Neural progenitor cell (in vitro differentiated cells): ENCODE results near the gene FAM234B. TPM values are rescaled to one million over a fixed set of nuclear protein-coding genes. Genes with fewer than 3 reads are reported as not detected.
A peak's percentile ranks its signal among the peaks of the same experiment; 100 is the strongest.

ENCODE experiments used
- DNase-seq: peaks from one replicate; pipeline ENCODE4 v3.0.0-alpha.2; 2016; ENCODE audit warnings: low spot score
- H2AFZ ChIP-seq: fragments of 200-600 bp; sonication (generic); replicated peaks from 2 replicates; pipeline ENCODE4 v1.6.1; 2016; ENCODE audit warnings: antibody characterized with exemption
- H3F3A ChIP-seq: fragments of 200-600 bp; sonication (generic); 2 replicates; pipeline ENCODE4 v1.6.1; 2016; ENCODE audit warnings: antibody characterized with exemption, low read depth
- H3K27ac ChIP-seq: fragments of 200-600 bp; sonication (generic); 2 replicates; pipeline ENCODE4 v1.5.1; 2016; ENCODE audit warnings: mild to moderate bottlenecking
- H3K27me3 ChIP-seq: fragments of 200-600 bp; sonication (generic); 2 replicates; pipeline ENCODE4 v1.6.1; 2016; ENCODE audit warnings: mild to moderate bottlenecking, moderate library complexity
- H3K36me3 ChIP-seq: fragments of 200-600 bp; sonication (generic); 2 replicates; pipeline ENCODE4 v1.5.1; 2016
- H3K4me1 ChIP-seq: fragments of 200-600 bp; sonication (generic); 2 replicates; pipeline ENCODE4 v1.6.1; 2016; ENCODE audit warnings: mixed run types
- H3K4me2 ChIP-seq: fragments of 200-600 bp; sonication (generic); 2 replicates; pipeline ENCODE4 v1.6.1; 2016
- H3K4me3 ChIP-seq: fragments of 200-600 bp; sonication (generic); 2 replicates; pipeline ENCODE4 v1.5.1; 2016
- H3K79me2 ChIP-seq: fragments of 200-600 bp; sonication (generic); 2 replicates; pipeline ENCODE4 v1.6.1; 2016; ENCODE audit warnings: low read depth
- H3K9ac ChIP-seq: fragments of 200-600 bp; sonication (generic); 2 replicates; pipeline ENCODE4 v1.6.1; 2016
- H3K9me3 ChIP-seq: fragments of 200-600 bp; sonication (generic); 2 replicates; pipeline ENCODE4 v1.5.1; 2016; ENCODE audit warnings: low read depth
- H4K20me1 ChIP-seq: fragments of 200-600 bp; sonication (generic); 2 replicates; pipeline ENCODE4 v1.6.1; 2016; ENCODE audit warnings: low read depth
- H3K27ac Mint-ChIP-seq: 3 replicates; pipeline ENCODE4 v1.8.0; 2021; ENCODE audit warnings: mixed read lengths
- H3K27me3 Mint-ChIP-seq: 2 replicates; pipeline ENCODE4 v1.8.0; 2022; ENCODE audit warnings: low read depth, mild to moderate bottlenecking, inconsistent platforms, moderate library complexity, mixed read lengths; ENCODE audit not compliant: insufficient read depth
- H3K36me3 Mint-ChIP-seq: 3 replicates; pipeline ENCODE4 v1.8.0; 2021; ENCODE audit warnings: mixed read lengths
- H3K4me1 Mint-ChIP-seq: 3 replicates; pipeline ENCODE4 v1.8.0; 2021; ENCODE audit warnings: mixed read lengths
- H3K4me3 Mint-ChIP-seq: 3 replicates; pipeline ENCODE4 v1.8.0; 2021; ENCODE audit warnings: mild to moderate bottlenecking, moderate library complexity, mixed read lengths
- H3K9me3 Mint-ChIP-seq: 3 replicates; pipeline ENCODE4 v1.8.0; 2020; ENCODE audit warnings: mixed read lengths
- EZH2 ChIP-seq: fragments of 200-600 bp; sonication (generic); IDR thresholded peaks from 2 replicates; pipeline ENCODE4 v1.6.1; 2017; ENCODE audit warnings: antibody characterized with exemption, mild to moderate bottlenecking, moderate library complexity
- EZH2phosphoT487 ChIP-seq: fragments of 200-600 bp; sonication (generic); IDR thresholded peaks from 2 replicates; pipeline ENCODE4 v1.6.1; 2017; ENCODE audit warnings: antibody characterized with exemption
- total RNA-seq: library from RNA; depleted of rRNA; stranded (reverse); fragments of >200 nt; gene quantifications from 2 replicates; pipeline ENCODE4 v1.2.3, GENCODE V29; 2015; ENCODE audit warnings: low replicate concordance
- TF ChIP-seq, protein P1 (sequence below): fragments of 200-600 bp; sonication (generic); IDR thresholded peaks from 2 replicates; pipeline ENCODE4 v1.5.1; 2017; ENCODE audit warnings: antibody characterized with exemption, mild to moderate bottlenecking

Gene FAM234B
- total RNA-seq, 1 donor from 2014 or later: 20.8 TPM

DNA sequence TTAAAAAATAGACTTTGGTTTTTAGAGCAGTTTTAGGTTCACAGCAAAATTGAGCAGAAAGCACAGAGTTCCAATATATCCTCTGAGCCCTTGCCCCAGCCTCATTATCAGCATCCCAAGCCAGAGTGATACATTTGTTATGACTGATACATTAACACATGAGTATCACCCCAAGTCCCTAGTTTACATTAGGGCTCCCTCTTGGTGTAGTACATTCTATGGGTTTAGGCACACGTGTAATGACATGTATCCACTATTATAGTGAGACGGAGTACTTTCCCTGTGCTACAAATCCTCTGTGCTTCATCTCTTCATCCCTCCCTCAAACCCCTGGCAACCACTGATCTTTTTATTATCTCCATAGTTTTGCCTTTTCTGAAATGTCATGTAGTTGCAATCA lies 81.8 kb downstream of the FAM234B start:
- H3K9me3 ChIP-seq: no peaks in the 10 kb centered on the region
- H3F3A ChIP-seq: peaks cover 12% of the 10 kb centered on the region
- Mint-ChIP-seq H3K4me3 (no peak overlapping the region), H3K36me3 (peaks cover 5% of the 10 kb centered on the region), H3K9me3 (peaks cover 14% of the 10 kb centered on the region), H3K4me1 (peaks cover 40% of the 10 kb centered on the region), H3K27ac (peak overlapping the region; percentile 43), H3K27me3 (peaks cover 2% of the 10 kb centered on the region)
- DNase-seq: no peak
- no peak overlapping the region for H2AFZ ChIP-seq
- no peaks in the 10 kb centered on the region for H3K27me3 ChIP-seq
- H3K79me2 ChIP-seq: no peaks in the 10 kb centered on the region
- H3K4me3 ChIP-seq: no peak overlapping the region
- no peaks in the 10 kb centered on the region for H4K20me1 ChIP-seq
- no peak for TF ChIP-seq EZH2
- no peak for TF ChIP-seq EZH2phosphoT487
- TF ChIP-seq, protein P1, sequence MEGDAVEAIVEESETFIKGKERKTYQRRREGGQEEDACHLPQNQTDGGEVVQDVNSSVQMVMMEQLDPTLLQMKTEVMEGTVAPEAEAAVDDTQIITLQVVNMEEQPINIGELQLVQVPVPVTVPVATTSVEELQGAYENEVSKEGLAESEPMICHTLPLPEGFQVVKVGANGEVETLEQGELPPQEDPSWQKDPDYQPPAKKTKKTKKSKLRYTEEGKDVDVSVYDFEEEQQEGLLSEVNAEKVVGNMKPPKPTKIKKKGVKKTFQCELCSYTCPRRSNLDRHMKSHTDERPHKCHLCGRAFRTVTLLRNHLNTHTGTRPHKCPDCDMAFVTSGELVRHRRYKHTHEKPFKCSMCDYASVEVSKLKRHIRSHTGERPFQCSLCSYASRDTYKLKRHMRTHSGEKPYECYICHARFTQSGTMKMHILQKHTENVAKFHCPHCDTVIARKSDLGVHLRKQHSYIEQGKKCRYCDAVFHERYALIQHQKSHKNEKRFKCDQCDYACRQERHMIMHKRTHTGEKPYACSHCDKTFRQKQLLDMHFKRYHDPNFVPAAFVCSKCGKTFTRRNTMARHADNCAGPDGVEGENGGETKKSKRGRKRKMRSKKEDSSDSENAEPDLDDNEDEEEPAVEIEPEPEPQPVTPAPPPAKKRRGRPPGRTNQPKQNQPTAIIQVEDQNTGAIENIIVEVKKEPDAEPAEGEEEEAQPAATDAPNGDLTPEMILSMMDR: no peak
- H3K4me1 ChIP-seq: peaks cover 25% of the 10 kb centered on the region
- H3K27ac ChIP-seq: no peak overlapping the region
- no peak overlapping the region for H3K4me2 ChIP-seq
- H3K36me3 ChIP-seq: no peaks in the 10 kb centered on the region
- H3K9ac ChIP-seq: no peak overlapping the region

DNA sequence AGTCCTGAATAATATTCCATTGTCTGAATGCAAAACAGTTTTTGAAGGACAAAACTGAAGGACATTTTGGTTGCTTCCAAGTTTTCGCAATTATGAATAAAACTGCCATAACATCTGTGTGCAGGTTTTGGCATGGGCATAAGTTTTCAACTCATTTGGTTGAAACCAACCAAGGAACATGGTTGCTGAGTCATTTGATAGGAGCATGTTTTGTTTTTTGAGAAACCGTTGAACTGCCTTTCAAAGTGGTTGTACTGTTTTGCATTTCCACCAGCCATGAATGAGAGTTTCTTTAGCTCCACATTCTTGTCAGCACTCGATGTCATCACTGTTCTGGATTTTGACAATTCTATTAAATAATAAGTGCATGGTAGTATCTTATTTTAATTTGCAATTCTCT lies 82.3 kb downstream of the FAM234B start:
- H3K27me3 ChIP-seq: no peaks in the 10 kb centered on the region
- H3K4me2 ChIP-seq: no peak overlapping the region
- TF ChIP-seq, protein P1: no peak
- no peak for TF ChIP-seq EZH2
- no peak for TF ChIP-seq EZH2phosphoT487
- no peak overlapping the region for H3K27ac ChIP-seq
- no peak overlapping the region for H3K4me3 ChIP-seq
- no peaks in the 10 kb centered on the region for H3K36me3 ChIP-seq
- Mint-ChIP-seq H3K36me3 (peaks cover 5% of the 10 kb centered on the region), H3K9me3 (peaks cover 14% of the 10 kb centered on the region), H3K27me3 (peaks cover 2% of the 10 kb centered on the region), H3K27ac (peak overlapping the region; percentile 43), H3K4me1 (peaks cover 45% of the 10 kb centered on the region), H3K4me3 (no peak overlapping the region)
- H3F3A ChIP-seq: peaks cover 12% of the 10 kb centered on the region
- H3K9ac ChIP-seq: no peak overlapping the region
- no peak for DNase-seq
- no peaks in the 10 kb centered on the region for H3K79me2 ChIP-seq
- no peak overlapping the region for H2AFZ ChIP-seq
- H4K20me1 ChIP-seq: no peaks in the 10 kb centered on the region
- peaks cover 25% of the 10 kb centered on the region for H3K4me1 ChIP-seq
- H3K9me3 ChIP-seq: no peaks in the 10 kb centered on the region

DNA sequence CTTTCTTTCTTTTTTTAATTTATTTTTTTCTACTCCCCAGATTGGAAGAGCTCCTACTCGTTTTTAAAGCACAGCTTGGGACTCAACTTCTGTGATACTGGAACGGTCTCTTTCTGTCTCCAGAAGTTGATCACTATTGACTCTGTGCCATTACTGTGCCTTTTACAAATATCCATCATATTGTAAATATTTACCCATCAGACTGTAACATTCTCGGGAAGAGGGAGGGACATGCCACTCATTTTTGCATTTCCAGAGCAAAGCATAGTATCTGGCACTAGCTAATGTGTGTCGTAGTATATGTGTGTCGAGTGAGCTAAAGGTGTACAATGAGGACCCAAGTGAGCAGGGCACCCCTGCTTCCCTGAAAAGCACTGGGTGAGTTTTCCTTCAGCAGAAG lies 83.3 kb downstream of the FAM234B start:
- Histone ChIP-seq H3K27ac (no peak overlapping the region), H3K4me3 (no peak overlapping the region), H3K79me2 (no peaks in the 10 kb centered on the region), H3K36me3 (no peaks in the 10 kb centered on the region), H3K9ac (no peak overlapping the region), H3K27me3 (no peaks in the 10 kb centered on the region), H3K9me3 (no peaks in the 10 kb centered on the region), H3F3A (peaks cover 12% of the 10 kb centered on the region), H2AFZ (no peak overlapping the region), H4K20me1 (no peaks in the 10 kb centered on the region), H3K4me1 (peaks cover 25% of the 10 kb centered on the region), H3K4me2 (no peak overlapping the region)
- Mint-ChIP-seq H3K4me3 (no peak overlapping the region), H3K27ac (no peak overlapping the region), H3K9me3 (peaks cover 6% of the 10 kb centered on the region), H3K36me3 (peaks cover 4% of the 10 kb centered on the region), H3K27me3 (peaks cover 2% of the 10 kb centered on the region), H3K4me1 (peaks cover 50% of the 10 kb centered on the region)
- DNase-seq: no peak
- TF ChIP-seq EZH2phosphoT487 (no peak), EZH2 (no peak)
- TF ChIP-seq, protein P1: no peak
